CD14-positive monocyte (primary cell): Measurements from ENCODE around the gene SPATA13. TPM values are rescaled to one million over a fixed set of nuclear protein-coding genes. Genes with fewer than 3 reads are reported as not detected.

Experiments
- DNase-seq, 3 donors: peaks; one replicate each; pipeline ENCODE4 v3.0.0-alpha.2; 2011 to 2022
- H2AFZ ChIP-seq: 2 replicates; pipeline ENCODE4 v1.6.0; 2012; ENCODE audit warnings: mild to moderate bottlenecking, low read depth, low read length, inconsistent platforms; ENCODE audit not compliant: insufficient read depth, poor library complexity, severe bottlenecking
- H3K27ac ChIP-seq, 2 donors: 1 replicate in 1 of 2; 2 replicates in 1 of 2; pipeline ENCODE4 v1.5.1; 2012 to 2013; ENCODE audit warnings: low read length in 2 of 2, control low read depth in 1 of 2, inconsistent platforms in 1 of 2, low read depth in 1 of 2, mild to moderate bottlenecking in 1 of 2
- H3K27me3 ChIP-seq, 2 donors: one replicate each; pipeline versions ENCODE4 v1.6.0 to v1.6.1; 2011 to 2013; ENCODE audit warnings: low read length in 2 of 2; ENCODE audit not compliant: control insufficient read depth in 2 of 2, insufficient read depth in 2 of 2
- H3K36me3 ChIP-seq, 2 donors: replicated peaks in 1 of 2; 1 replicate in 1 of 2; 2 replicates in 1 of 2; pipeline versions ENCODE4 v1.5.1 to v1.6.1; 2012 to 2013; ENCODE audit warnings: low read length in 2 of 2, control low read depth in 1 of 2, inconsistent platforms in 1 of 2, mild to moderate bottlenecking in 1 of 2; ENCODE audit not compliant: insufficient read depth in 2 of 2, control insufficient read depth in 1 of 2
- H3K4me1 ChIP-seq, 2 donors: 1 replicate in 1 of 2; 2 replicates in 1 of 2; pipeline versions ENCODE4 v1.5.1 to v1.6.1; 2012 to 2013; ENCODE audit warnings: low read length in 2 of 2, control low read depth in 1 of 2, inconsistent platforms in 1 of 2, mild to moderate bottlenecking in 1 of 2, moderate library complexity in 1 of 2; ENCODE audit not compliant: insufficient read depth in 2 of 2, control insufficient read depth in 1 of 2
- H3K4me2 ChIP-seq: replicated peaks from 2 replicates; pipeline ENCODE3; 2012; ENCODE audit warnings: low read length, moderate library complexity, mild to moderate bottlenecking; ENCODE audit not compliant: poor library complexity, severe bottlenecking; ENCODE audit errors: extremely low read depth
- H3K4me3 ChIP-seq, 3 experiments: fragments of 200-600 bp in 1 of 3; sonication (generic) in 1 of 3; replicated peaks in 1 of 3; 1 replicate in 2 of 3; 2 replicates in 1 of 3; pipeline ENCODE4 v1.5.1; 2011 to 2013; ENCODE audit warnings: low read length in 3 of 3, mild to moderate bottlenecking in 3 of 3, control low read depth in 2 of 3, low read depth in 2 of 3, inconsistent platforms in 1 of 3, moderate library complexity in 1 of 3
- H3K79me2 ChIP-seq: 2 replicates; pipeline ENCODE4 v1.6.0; 2012; ENCODE audit warnings: mild to moderate bottlenecking, control low read depth, inconsistent platforms, low read length, moderate library complexity; ENCODE audit not compliant: insufficient read depth
- H3K9ac ChIP-seq: 2 replicates; pipeline ENCODE4 v1.6.0; 2017; ENCODE audit warnings: low read length, mild to moderate bottlenecking; ENCODE audit not compliant: insufficient read depth, poor library complexity, severe bottlenecking
- H3K9me3 ChIP-seq, 2 donors: replicated peaks in 1 of 2; 1 replicate in 1 of 2; 2 replicates in 1 of 2; pipeline versions ENCODE4 v1.5.1 to v1.6.1; 2012 to 2013; ENCODE audit warnings: low read length in 2 of 2, control low read depth in 1 of 2; ENCODE audit not compliant: control insufficient read depth in 1 of 2, insufficient read depth in 1 of 2
- H4K20me1 ChIP-seq: 2 replicates; pipeline ENCODE4 v1.6.0; 2012; ENCODE audit warnings: mild to moderate bottlenecking, low read length, control low read depth, moderate library complexity; ENCODE audit not compliant: insufficient read depth
- H3K27ac Mint-ChIP-seq, 7 donors: one replicate each; pipeline ENCODE4 v1.8.0; 2020; ENCODE audit warnings: mild to moderate bottlenecking in 7 of 7, mixed read lengths in 7 of 7, moderate library complexity in 6 of 7, inconsistent platforms in 2 of 7
- H3K27me3 Mint-ChIP-seq, 3 donors: one replicate each; pipeline ENCODE4 v1.8.0; 2021 to 2022; ENCODE audit warnings: low read depth in 3 of 3, mild to moderate bottlenecking in 3 of 3, mixed read lengths in 3 of 3, moderate library complexity in 3 of 3, inconsistent platforms in 1 of 3
- H3K36me3 Mint-ChIP-seq, 2 donors: one replicate each; pipeline ENCODE4 v1.8.0; 2020; ENCODE audit warnings: mixed read lengths in 2 of 2, inconsistent platforms in 1 of 2, mild to moderate bottlenecking in 1 of 2
- H3K4me1 Mint-ChIP-seq: one replicate; pipeline ENCODE4 v1.8.0; 2020; ENCODE audit warnings: mild to moderate bottlenecking, mixed read lengths
- H3K4me3 Mint-ChIP-seq, 2 donors: one replicate each; pipeline ENCODE4 v1.8.0; 2020; ENCODE audit warnings: mild to moderate bottlenecking in 2 of 2, mixed read lengths in 2 of 2, moderate library complexity in 1 of 2
- H3K9me3 Mint-ChIP-seq, 7 donors: one replicate each; pipeline ENCODE4 v1.8.0; 2020 to 2022; ENCODE audit warnings: mixed read lengths in 7 of 7, mild to moderate bottlenecking in 6 of 7, moderate library complexity in 6 of 7, inconsistent platforms in 2 of 7
- CTCF ChIP-seq: fragments of 200-600 bp; IDR thresholded peaks from one replicate; pipeline ENCODE4 v1.8.0; 2022; ENCODE audit warnings: antibody characterized with exemption, mild to moderate bottlenecking
- WGBS: methylation state at CpG from one replicate; pipeline ENCODE4 v1.1.5; 2013; ENCODE audit warnings: missing lambda C conversion rate; ENCODE audit not compliant: insufficient coverage; 5-methylcytosine and 5-hydroxymethylcytosine counted together
- intact Hi-C, 2 donors: fragments of 100-400 bp; cut with micrococcal nuclease; formaldehyde crosslinking; loops; one replicate each; pipeline versions ENCODE4 v1.15.0 to v1.15.1; 2023
- polyA plus RNA-seq, 3 donors: library from polyadenylated mRNA; depleted of rRNA in 1 of 3; unstranded in 2 of 3; stranded (reverse) in 1 of 3; fragments of 300-500 nt in 2 of 3; fragments of >200 nt in 1 of 3; fragmentation: Illumina TruSeq in 2 of 3; gene quantifications; 1 replicate in 2 of 3; 2 replicates in 1 of 3; pipeline ENCODE4 v1.2.3, GENCODE V29; 2012 to 2021

SPATA13 gene
- polyA plus RNA-seq, 3 donors: 9.3 to 44.7 (median 11.6) TPM

- H4K20me1 ChIP-seq: no peaks in the 10 kb centered on the region
- no peaks in the 10 kb centered on the region for H3K79me2 ChIP-seq
- H3K27ac ChIP-seq: no peak overlapping the region
- no peak overlapping the region for H2AFZ ChIP-seq
- Mint-ChIP-seq H3K27ac (no peak overlapping the region), H3K9me3 (no peaks in the 10 kb centered on the region), H3K4me1 (no peaks in the 10 kb centered on the region), H3K27me3 (peaks cover 2 to 6% (median 3%) of the 10 kb centered on the region in 3 donors), H3K4me3 (no peak overlapping the region), H3K36me3 (no peaks in the 10 kb centered on the region)
- H3K4me1 ChIP-seq: no peaks in the 10 kb centered on the region
- H3K27me3 ChIP-seq: no peaks in the 10 kb centered on the region
- no peak overlapping the region for H3K4me2 ChIP-seq
- no peak for DNase-seq
- intact Hi-C loops: loop anchor here in 1 of 2 donors (10.0 kb wide), 1 partner anchor 778 kb away; no protein-coding TSS in a partner anchor
- no peaks in the 10 kb centered on the region for H3K9me3 ChIP-seq
- no peak overlapping the region for H3K9ac ChIP-seq
- WGBS: 96% methylated on average over 5 of the region's 11 CpGs
- no peak overlapping the region for H3K4me3 ChIP-seq
- H3K36me3 ChIP-seq: no peaks in the 10 kb centered on the region
- no peak for TF ChIP-seq CTCF
These were observed 8.0 kb upstream of the SPATA13 start for GRCh38 chr13:24152292-24153214.

GRCh38 chr13:24153347-24153746 is 7.2 kb upstream of the SPATA13 start:
- no peaks in the 10 kb centered on the region for H3K79me2 ChIP-seq
- no peaks in the 10 kb centered on the region for H3K9me3 ChIP-seq
- no peak overlapping the region for H3K4me3 ChIP-seq
- H3K4me3 Mint-ChIP-seq: no peak overlapping the region
- H3K4me1 ChIP-seq: no peaks in the 10 kb centered on the region
- no peaks in the 10 kb centered on the region for H4K20me1 ChIP-seq
- no peaks in the 10 kb centered on the region for H3K4me1 Mint-ChIP-seq
- H2AFZ ChIP-seq: no peak overlapping the region
- no peaks in the 10 kb centered on the region for H3K36me3 ChIP-seq
- no peak overlapping the region for H3K27ac ChIP-seq
- no peaks in the 10 kb centered on the region for H3K27me3 ChIP-seq
- no peaks in the 10 kb centered on the region for H3K9me3 Mint-ChIP-seq
- H3K36me3 Mint-ChIP-seq: no peaks in the 10 kb centered on the region
- DNase-seq: no peak
- intact Hi-C loops: loop anchor here in 1 of 2 donors (10.0 kb wide), 1 partner anchor 779 kb away; no protein-coding TSS in a partner anchor
- WGBS: no CpG with 5 or more reads among the region's 3 CpGs
- no peak overlapping the region for H3K9ac ChIP-seq
- peaks cover 2 to 4% (median 3%) of the 10 kb centered on the region in 3 donors for H3K27me3 Mint-ChIP-seq
- no peak overlapping the region for H3K27ac Mint-ChIP-seq
- no peak for TF ChIP-seq CTCF
- no peak overlapping the region for H3K4me2 ChIP-seq
